ENCODE results near the gene LMO1. TPM values are rescaled to one million over a fixed set of nuclear protein-coding genes. Genes with fewer than 3 reads are reported as not detected.

LMO1 gene
- total RNA-seq, 4 donors from 2014 or later = 6.2 to 29.4 (median 8.2) TPM

DNA sequence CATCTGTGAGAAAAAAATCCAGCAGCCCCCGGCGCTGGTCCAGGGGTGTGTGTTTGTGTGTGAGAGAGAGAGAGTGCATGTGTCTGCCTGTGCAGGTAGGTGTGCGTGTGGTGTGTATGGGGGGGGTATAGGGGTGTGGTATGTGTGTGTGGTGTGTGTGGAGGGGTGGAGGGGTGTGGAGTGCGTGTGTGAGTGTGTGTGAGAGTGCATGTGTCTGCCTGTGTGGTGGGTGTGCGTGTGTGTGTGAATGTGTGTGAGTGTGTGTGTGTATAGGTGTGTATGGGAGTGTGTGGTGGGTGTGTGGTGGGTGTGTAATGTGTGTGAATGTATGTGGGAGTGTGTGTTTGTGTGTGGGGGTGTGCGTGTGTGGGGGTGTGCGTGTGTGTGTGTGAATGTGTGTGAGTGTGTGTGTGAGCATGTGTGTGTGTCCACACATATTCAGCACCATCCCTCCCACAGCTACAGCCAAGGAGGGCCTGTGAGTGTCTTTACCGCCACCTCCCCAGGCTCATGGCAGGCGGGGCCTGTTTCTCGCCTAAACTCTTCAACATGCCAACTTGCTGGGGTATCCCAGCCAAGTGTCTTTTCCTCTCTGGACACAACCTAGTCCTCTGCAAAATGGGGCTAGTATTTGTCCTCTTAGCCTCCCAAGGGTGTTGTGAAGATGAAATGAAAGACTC is 11.9 kb downstream of the LMO1 start:
- H3K4me3 ChIP-seq = no peak overlapping the region
- H3K36me3 ChIP-seq = no peaks in the 10 kb centered on the region
- no peaks in the 10 kb centered on the region for H3K9me3 ChIP-seq
- peaks cover 4% of the 10 kb centered on the region for H3K27me3 ChIP-seq
- TF ChIP-seq EP300 (IDR thresholded peaks at IDR 0.05) = no peak
- no peak for TF ChIP-seq POLR2A (IDR thresholded peaks at IDR 0.05)
- TF ChIP-seq CTCF (IDR thresholded peaks at IDR 0.05) = no peak
- no peak for TF ChIP-seq POLR2AphosphoS5 (IDR thresholded peaks at IDR 0.05)
- H3K27ac ChIP-seq = peak overlapping the region; percentile 57
- peaks cover 27% of the 10 kb centered on the region for H3K4me1 ChIP-seq
- WGBS = 60% methylated on average over 10 of the region's 10 CpGs
- peak in 1 of 2 donors; percentile 29 for DNase-seq (ENCODE audit: low spot score in 2 of 2)

DNA sequence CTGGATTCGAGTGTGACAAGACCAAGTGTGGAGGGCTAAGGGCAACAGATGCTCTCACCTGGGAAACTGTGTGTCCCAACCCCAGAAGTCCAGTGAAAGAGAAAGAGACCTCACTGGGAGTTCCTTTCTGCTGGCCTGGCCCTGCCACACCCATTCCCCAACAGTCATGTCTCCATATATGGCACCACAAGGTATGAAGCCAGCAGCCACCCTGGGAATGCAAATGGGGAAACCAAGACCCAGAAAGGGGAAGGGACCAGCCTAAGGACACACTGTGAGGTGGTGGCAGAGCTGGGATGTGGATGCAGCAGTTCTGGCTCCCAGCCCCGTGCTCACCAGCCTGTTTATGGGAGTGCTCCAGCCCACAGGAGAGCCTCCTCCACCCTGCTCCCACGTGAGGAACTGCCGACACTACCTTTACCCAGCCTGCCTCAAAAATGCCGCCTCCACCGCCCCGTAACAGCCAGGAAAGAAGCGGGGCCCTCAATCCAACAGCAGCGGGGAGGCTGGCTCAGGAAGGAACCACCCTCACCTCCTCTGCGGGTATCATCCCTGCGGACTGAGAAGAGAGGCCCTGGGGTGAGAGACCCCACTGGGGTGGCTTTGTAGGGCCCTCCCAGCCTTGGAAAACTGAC is 12.6 kb downstream of the LMO1 start:
- no peak overlapping the region for H3K4me3 ChIP-seq
- H3K36me3 ChIP-seq = no peaks in the 10 kb centered on the region
- peaks cover 4% of the 10 kb centered on the region for H3K27me3 ChIP-seq
- peak; percentile 46 to 70 for DNase-seq (ENCODE audit: low spot score in 2 of 2)
- peaks cover 20% of the 10 kb centered on the region for H3K4me1 ChIP-seq
- H3K9me3 ChIP-seq = no peaks in the 10 kb centered on the region
- 48% methylated on average over 11 of the region's 11 CpGs for WGBS
- TF ChIP-seq POLR2AphosphoS5 (IDR thresholded peaks at IDR 0.05) (no peak), POLR2A (IDR thresholded peaks at IDR 0.05) (no peak), CTCF (IDR thresholded peaks at IDR 0.05) (no peak), EP300 (IDR thresholded peaks at IDR 0.05) (no peak)
- peak overlapping the region; percentile 57 for H3K27ac ChIP-seq

DNA sequence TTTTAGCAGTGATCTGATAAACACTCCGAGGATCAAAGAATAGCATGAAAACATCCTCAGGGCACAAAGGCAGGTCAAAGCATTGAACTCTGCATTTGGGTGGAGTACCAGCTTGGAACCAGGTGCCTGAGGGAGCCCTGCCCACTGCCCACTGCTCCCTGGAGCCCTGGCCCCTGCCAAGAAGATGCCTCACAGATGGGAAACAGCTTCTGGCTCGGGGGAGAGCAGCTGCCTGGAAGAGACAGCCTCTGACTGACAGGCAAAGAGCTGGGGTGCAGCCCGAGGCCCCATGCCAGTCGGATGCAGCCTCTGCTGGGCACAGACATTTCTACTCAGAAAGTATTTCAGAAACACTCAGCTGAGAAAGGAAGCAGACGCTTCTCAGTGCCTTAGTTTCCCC is 13.2 kb downstream of the LMO1 start:
- Histone ChIP-seq H3K27ac (peak overlapping the region; percentile 57), H3K36me3 (no peaks in the 10 kb centered on the region), H3K27me3 (peaks cover 4% of the 10 kb centered on the region), H3K4me3 (no peak overlapping the region), H3K4me1 (peaks cover 20% of the 10 kb centered on the region), H3K9me3 (no peaks in the 10 kb centered on the region)
- 11% methylated on average over 5 of the region's 5 CpGs for WGBS
- TF ChIP-seq CTCF (IDR thresholded peaks at IDR 0.05) = no peak
- TF ChIP-seq POLR2A (IDR thresholded peaks at IDR 0.05) = no peak
- no peak for TF ChIP-seq POLR2AphosphoS5 (IDR thresholded peaks at IDR 0.05)
- no peak for TF ChIP-seq EP300 (IDR thresholded peaks at IDR 0.05)
- peak; percentile 31 to 49 for DNase-seq (ENCODE audit: low spot score in 2 of 2)

DNA sequence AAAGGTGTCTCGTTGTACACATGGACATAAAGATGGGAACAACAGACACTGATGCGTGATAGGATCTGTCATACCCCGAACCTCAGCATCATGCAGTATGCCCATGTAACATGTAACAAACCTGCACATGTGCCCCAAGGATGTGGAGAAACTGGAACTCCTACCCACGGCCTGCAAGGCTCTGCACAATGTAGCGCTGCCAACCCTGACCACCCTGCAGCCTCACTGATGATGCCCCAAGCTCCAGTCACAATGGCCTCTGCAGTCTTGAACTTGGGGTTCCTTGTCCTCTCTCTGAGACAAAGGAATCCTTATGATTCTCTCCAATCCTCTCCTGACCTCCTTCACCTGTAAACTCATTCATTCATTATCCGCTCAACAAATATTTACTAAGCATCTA is 14.2 kb downstream of the LMO1 start:
- DNase-seq (ENCODE audit: low spot score in 2 of 2) = peak in 1 of 2 donors; percentile 18
- H3K4me1 ChIP-seq = peaks cover 20% of the 10 kb centered on the region
- no peaks in the 10 kb centered on the region for H3K36me3 ChIP-seq
- no peaks in the 10 kb centered on the region for H3K9me3 ChIP-seq
- H3K27ac ChIP-seq = no peak overlapping the region
- H3K27me3 ChIP-seq = peaks cover 4% of the 10 kb centered on the region
- WGBS = 88% methylated on average over 5 of the region's 6 CpGs
- TF ChIP-seq POLR2A (IDR thresholded peaks at IDR 0.05) (no peak), EP300 (IDR thresholded peaks at IDR 0.05) (no peak), POLR2AphosphoS5 (IDR thresholded peaks at IDR 0.05) (no peak), CTCF (IDR thresholded peaks at IDR 0.05) (no peak)
- no peak overlapping the region for H3K4me3 ChIP-seq

DNA sequence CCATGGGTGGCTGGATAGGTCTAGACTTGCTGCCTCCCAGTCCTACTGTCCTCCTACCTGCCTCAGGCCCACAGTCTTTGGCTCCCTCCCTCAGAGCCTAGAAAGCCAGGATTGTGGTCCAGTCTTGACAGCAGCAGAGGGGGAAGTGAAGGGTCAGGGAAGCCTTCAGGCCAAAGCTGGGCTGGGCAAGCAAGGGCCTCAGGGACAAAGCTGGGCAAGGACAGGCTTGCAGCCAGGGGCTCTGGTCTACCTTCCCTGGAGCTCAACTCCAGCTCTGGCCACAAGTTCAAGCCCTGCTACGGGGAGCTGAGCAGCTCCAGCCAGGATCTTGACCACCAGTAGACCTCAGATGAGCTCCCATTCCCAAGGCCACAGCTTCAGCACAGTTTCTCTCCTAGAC is 14.9 kb downstream of the LMO1 start:
- Histone ChIP-seq H3K36me3 (no peaks in the 10 kb centered on the region), H3K9me3 (no peaks in the 10 kb centered on the region), H3K27me3 (peaks cover 4% of the 10 kb centered on the region), H3K27ac (no peak overlapping the region), H3K4me1 (peaks cover 20% of the 10 kb centered on the region), H3K4me3 (no peak overlapping the region)
- WGBS = no CpG with 5 or more reads among the region's 1 CpG
- DNase-seq (ENCODE audit: low spot score in 2 of 2) = peak in 1 of 2 donors; percentile 42
- TF ChIP-seq POLR2AphosphoS5 (IDR thresholded peaks at IDR 0.05) = no peak
- no peak for TF ChIP-seq EP300 (IDR thresholded peaks at IDR 0.05)
- no peak for TF ChIP-seq POLR2A (IDR thresholded peaks at IDR 0.05)
- no peak for TF ChIP-seq CTCF (IDR thresholded peaks at IDR 0.05)

Measured in suprapubic skin (tissue), 4 donors.